HG03095 (cell line): Measurements from ENCODE around the gene VPS37D.

Experiments
- ATAC-seq: cut with Tn5 transposase; IDR thresholded peaks from one replicate; pipeline ENCODE4 v1.9.1; 2021; ENCODE audit warnings: moderate library complexity; ENCODE audit not compliant: unreplicated experiment

The VPS37D gene

DNA sequence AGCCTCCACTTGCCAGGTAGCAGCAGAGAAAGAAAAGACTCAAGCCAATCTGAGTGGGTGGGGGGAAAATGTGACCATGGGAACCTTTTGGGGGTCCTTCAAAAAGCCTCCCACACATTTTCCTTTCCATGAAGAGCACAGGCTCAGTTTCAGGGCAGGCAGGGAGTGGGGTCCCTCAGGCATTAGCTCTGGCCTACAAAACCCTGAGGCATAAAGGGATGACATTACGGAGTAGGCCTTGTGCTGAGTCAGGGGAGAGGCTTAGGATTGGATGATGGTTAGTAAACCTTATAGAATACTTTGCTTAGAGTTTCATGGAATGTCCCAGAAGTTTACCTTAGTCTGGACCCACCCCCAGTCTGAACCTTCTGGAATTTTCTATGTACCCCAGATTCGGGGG is 12.1 kb downstream of the VPS37D start:
- ATAC-seq, result no peak

DNA sequence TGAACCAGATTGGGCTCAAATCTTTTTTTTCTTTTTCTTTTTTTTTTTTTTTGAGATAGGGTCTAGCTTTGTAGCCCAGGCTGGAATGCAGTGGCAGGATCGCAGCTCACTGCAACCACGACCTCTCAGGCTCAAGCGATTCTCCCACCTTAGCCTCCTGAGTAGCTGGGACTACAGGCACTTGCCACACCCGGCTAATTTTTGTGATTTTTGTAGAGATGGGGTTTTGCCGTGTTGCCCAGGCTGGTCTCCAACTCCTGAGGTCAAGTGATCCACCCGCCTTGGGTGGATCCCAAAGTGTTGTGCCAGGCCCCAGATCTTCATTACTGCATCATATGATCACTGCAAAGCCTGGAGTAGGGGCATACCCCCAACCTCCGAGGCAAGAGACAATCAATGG is 12.9 kb downstream of the VPS37D start:
- no peak for ATAC-seq

DNA sequence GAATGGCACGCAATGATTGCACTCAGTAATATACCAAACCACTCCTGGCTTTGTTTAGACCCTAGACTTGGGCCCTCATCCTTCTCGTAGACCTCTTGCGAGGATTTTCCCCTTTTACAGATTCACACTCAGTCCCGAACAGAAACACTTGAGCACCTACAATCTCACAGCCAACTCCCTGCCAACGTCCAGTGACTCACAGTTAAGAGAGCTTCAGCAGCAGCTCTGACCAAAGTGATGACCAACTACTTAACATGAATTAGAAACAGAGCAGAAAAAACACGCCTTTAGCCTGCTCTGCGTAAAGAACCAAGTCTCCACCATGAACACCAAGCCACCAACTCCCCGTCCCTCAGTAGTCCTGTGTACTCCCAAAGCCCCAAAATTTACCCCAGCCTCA is 13.4 kb downstream of the VPS37D start:
- ATAC-seq, result no peak

DNA sequence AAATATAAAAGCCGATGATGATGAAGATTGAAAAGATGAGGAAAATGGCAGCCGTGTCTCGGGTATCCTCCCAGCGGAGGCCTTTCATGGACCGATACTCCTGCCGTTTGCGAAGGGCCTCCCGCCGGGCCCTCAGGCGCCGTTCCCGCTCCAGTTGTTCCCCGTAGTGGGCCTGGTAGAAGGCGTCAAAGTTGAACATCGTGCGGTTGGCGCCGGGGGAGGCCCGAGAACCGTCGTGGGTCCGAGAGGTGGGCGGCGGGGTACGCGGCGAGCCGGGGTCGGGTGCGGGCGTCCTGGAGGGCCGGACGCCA is 15.1 kb downstream of the VPS37D start:
- no peak for ATAC-seq

DNA sequence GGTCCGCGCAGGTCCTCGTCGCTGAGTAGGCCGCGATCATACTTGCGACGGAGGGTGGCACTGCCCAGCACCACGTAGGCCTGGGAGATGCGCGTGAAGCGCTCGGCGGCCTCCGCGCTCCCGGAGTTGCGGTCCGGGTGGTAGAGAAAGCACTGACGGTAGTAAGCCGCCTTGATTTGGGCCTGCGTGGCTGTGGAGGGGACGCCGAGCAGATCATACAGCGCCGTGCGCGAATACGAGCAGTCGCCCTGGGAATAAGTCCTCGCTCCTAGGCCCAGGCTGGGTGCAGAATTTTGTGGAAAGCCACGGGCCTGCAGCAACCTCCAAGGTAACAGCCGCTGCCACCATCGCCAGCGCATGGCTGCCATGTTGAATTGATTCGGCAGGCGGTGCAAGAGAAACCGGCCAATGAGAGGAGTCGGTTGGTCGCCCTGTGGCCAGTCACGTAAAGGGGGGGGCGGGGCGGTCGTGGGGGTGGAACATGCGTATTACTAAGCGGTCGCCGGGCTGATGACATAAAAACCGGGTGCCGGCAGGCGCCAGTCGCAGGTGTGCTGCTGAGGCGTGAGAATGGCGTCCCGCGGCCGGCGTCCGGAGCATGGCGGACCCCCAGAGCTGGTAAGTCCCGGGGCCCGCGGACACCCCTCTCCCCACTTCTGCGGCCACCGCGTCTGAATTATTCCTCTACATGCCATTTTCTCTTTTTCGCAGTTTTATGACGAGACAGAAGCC is 15.6 kb downstream of the VPS37D start, which contains the start of the genes BUD23 and DNAJC30:
Gene BUD23, plus strand, starts transcription at position 542 of the 732 bp plus-strand sequence. Its CDS starts 29 bp downstream, at position 571.
Gene DNAJC30, minus strand, starts transcription at position 398 of the 732 bp plus-strand sequence. Its CDS starts 30 bp downstream, at position 368.
- peak; percentile 88 for ATAC-seq

DNA sequence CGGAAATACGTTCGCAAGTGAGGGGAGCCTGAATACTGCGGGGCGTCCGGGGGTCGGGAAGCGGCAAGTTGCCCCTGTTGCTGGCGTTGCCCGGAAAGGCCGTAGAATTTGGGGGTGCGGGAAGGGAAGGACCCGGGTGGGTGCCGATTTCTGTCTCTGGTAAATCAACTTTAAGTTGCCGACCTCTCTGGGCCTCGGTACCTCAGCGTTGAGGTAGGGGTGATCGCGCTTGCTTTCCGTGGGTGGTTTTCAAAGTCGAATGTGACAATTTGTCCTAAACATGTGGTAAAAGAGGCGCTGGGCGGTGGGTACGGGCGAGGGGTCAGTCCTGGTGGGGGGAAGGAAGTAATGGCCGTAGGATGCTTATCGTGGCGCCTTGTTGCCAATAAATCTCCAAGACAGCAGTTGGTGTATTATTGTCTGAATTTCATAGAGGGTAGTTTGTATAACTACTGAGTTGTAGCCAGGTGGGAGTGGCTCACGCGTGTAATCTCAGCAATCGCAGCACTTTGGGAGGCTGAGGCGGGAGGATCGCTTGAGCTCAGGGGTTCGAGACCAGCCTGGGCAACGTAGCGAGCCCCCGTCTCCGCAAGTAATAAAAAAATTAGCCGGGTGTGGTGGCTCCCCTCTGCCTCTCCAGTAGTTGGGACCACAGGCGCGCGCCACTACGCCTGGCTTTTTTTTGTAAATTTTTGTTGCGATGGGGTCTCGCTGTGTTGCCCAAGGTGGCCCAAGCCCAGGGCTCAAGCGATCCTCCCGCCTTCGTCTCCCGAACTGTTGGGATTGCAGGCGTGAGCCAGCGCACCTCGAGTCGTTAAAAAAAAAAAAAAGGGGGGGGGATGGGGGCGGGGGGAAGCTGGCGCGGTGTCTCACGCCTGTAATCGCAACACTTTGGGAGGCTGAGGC is 16.4 kb downstream of the VPS37D start:
- peak; percentile 11 for ATAC-seq

DNA sequence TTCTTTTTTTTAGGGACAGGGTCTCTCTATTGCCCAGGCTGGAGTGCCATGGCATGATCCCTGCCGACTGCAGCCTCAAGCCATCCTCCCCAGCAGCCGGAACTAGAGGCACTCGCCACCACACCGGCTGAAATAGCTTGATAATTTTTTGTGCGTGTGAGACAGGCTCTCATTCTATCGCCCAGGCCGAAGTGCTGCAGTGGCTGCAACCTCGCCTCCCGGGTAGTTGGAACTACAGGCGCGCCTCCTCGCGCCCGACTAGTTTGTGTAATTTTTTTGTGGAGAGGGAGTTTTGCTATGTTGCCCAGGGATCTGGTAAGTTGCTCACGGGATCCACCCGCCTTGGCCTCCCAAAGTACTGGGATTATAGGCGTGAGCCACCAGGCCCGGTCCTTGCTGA is 17.7 kb downstream of the VPS37D start:
- ATAC-seq, result no peak

DNA sequence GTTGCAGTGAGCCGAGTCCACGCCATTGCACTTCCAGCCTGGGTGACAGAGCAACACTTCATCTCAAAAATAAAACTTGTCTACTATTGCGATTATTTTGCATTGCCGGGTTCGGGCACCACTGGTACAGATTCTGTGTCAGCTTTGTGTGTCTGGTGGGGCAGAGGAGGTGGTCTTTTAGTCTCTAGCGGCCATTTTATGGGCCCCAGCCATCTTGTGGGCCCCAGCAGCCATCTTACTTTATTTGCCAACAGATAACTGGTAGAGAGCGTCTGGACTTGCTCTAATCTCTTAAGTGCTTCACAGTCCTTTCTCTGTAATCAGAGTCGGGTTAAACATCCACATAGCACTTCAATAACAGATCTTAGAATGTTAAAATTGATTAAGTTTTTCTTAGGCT is 20.7 kb downstream of the VPS37D start:
- ATAC-seq, result no peak

DNA sequence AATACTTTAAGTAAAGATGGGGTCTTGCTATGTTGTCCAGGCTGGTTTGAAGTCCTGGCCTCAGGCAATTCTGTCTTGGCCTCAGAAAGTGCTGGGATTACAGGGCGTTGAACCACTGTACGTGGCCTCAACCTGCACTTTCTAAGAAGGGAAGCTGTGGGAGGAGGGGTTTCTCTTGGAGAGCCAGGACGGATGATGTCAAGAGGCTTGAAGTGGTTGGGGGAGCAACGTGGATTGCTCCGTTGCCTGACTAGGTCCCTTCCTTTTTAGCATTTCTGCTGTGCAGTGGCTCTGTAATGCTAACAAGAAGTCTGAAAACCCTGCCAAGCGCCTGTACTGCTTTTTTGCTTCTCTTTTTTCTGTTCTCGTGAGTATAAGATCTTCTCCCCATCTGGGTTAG is 23.0 kb downstream of the VPS37D start:
- no peak for ATAC-seq

DNA sequence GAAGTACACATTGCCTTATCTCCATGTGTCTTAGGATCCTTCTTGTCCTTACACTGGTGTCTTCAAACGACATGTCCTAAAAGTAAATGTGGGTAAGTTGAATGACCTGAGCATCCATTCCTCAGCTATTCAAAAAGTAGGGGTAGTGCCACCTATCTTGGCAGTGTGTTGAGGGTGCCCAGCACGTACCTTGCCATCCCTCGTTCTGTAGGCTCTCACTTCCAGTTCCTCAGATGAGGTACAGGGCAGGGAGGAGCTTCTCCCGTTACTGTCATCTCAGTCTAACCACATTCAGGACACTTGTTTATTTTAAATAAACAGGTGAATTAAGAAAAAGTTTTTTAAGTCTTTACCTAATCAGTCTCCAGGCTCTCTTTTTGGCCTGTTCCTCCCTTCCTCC is 28.7 kb downstream of the VPS37D start:
- no peak for ATAC-seq

DNA sequence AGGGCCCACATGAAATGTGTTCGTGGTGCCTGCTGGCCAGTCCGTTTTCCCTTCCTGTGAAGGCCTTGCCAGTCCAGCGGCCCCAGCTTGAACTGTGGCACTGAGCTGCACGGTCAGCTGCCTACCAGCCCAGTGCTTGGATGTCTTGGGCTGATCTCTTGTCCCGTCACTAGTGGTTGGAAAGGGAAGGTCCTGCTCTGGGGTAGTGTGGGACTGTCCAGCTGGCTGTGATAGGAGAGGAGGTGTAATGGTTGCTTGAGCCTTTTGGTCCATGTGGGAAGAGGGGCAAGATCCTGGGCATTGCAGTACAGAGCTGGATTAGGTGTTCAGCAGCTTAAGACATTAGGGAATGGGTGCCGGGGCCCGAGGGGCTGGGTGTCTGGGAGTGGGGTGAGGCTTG is 30.8 kb downstream of the VPS37D start:
- no peak for ATAC-seq

DNA sequence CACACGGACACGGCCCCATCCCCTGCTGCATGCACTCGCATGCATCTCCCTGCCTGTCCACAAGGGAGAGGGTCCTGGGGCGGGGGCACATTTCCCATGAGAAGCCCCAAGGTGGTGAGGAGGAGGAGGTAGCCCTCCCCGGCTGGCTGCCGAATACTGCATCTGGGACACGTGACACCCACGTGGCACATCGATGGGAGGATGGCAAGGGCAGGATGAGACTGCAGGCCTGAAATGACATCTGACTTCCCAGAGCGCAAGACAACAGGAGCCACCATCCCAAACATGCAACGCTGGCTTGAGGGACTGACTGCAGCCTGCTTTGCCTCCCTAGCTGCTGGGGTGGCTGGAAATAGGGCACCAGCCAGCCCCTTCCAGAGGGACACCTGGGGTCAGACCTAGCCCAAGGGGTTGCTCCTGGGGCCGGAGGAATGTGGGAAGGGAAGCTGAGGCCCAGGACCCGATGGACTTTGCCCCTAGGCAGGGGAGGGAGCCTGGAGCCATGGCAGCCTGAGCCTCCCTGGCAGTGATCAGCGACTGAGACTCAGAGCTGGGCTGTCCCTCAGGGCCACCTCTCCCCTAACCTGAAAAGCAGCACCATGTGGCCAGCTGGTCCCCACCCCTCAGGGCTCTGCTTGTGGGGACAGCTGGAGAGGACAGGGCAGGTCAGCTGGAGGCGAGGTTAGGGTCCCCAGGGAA is 31.9 kb downstream of the VPS37D start:
- no peak for ATAC-seq

DNA sequence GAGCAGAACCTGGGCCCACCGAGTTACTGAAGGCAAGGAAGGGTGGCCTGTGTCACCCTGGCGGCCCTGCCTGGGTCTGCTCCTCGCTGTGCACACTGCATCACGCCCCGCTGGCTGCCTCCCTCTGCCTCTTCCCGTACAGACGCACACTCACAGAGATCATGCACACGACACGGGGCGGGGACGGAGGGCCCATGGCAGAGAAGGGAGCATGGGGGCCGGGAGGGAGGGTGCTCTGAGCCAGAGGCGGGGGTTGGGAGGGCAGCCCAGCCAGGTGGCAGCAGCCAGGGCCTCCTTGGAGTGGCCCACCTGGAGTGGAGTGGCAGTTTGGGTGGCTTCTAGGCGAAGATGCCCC is 32.4 kb downstream of the VPS37D start:
- ATAC-seq, result no peak

DNA sequence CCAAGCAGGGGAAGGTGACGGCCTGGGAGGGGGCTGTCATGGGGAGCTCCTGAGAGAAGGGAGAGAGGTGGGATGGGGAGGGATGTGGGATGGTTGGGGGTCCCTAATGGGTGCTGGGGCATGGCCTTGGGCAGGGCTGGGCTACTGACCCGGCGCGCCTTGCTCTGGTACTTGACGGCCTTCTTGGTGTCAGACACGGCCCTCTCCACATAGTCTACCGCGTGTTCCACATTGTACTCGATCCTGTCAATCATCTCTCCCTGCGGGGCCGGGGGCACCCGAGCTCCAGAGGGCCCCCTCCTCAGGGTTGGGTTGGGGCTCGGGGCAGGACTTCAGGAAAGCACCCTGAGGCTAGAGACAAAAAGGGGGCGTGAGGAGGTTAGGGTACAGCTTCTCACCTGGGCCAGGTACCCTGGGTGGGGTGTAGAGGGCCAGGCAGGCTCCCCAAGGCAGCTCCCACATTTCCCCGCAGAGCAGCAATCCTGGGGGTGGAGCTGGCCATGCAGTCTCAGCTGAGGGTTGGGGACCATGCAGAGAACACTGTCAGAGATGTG is 33.0 kb downstream of the VPS37D start:
- no peak for ATAC-seq

DNA sequence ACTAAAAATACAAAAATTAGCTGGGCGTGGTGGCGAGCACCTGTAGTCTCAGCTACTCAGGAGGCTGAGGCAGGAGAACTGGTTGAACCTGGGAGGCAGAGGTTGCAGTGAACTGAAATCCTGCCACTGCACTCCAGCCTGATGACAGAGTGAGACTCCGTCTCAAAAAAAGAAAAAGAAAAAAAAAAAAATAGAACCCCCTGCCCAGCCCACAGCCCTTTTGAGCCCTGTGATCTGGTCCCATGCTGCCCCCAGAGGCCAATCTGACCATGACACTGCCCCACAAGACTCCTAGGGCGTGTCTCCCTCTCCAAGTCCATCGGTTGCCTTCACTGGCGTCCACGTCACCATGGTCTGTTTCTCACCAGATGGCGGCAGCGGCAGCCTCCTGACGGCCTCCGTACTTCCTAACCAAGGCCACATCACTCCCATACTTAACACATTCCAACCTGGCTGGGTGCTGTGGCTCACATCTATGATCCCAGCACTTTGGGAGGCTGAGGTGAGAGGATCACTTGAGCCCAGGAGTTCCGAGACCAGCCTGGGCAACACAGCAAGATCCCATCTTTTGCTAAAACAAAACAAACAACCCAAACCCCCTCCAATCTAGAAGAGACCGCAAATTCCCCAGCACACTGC is 33.8 kb downstream of the VPS37D start:
- ATAC-seq, result no peak

DNA sequence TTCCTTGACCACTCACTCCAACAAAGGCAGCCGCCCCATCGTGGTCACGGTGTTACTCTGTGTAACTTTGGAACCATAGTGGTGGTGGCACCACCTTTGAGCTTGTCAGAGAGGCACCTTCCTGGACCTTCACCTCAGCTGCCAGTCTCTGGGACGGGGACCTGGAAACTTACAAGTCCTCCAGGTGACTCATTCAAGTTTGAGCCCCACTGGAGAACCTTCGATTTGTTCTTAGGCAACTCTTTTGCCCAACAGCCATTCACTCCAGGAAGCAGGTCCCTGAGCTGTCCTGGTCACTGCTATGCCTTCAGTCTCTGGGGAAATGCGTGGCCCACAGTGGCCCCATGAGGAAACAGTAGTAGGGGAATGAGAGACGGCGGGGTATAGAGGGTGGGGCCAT is 34.6 kb downstream of the VPS37D start:
- ATAC-seq, result no peak

DNA sequence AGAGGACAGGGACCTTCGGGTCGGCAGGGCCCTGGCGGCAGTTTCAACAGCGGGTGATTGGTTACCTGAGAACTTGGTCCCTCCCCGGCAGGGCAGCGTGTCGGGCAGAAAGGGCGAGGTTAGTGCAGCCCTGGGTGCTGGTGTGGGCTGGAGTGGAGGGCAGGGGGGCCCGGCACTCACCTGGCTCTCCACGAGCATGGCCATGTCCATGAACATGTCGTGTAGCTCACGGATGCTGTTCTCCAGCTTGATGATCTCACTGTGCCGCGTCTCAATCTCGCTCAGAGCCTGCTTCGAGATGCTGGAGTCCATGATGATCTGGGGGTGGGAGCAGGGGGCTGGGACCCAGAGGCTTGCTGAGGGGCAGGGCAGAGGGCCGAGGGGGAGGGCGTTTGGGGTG is 35.0 kb downstream of the VPS37D start:
- no peak for ATAC-seq

DNA sequence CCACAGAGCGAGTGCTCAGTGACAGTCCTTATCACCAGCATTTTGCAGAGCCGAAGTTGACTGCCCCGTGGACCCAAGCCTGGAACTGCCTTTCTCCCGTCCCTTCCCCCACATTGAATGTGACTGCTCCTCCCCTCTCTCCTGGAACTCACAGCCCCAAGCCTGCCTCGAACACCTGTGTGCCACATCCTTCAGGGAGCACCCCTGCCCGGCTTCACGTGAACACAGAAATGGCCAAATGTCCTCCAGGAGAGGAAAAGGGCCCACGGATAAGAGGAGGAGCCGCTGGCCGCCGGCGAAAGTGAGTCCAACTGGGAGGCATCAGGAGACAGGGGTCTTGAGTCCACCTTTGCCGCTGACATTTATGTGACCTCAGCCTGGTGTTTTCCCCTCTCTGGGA is 35.6 kb downstream of the VPS37D start:
- ATAC-seq, result no peak

DNA sequence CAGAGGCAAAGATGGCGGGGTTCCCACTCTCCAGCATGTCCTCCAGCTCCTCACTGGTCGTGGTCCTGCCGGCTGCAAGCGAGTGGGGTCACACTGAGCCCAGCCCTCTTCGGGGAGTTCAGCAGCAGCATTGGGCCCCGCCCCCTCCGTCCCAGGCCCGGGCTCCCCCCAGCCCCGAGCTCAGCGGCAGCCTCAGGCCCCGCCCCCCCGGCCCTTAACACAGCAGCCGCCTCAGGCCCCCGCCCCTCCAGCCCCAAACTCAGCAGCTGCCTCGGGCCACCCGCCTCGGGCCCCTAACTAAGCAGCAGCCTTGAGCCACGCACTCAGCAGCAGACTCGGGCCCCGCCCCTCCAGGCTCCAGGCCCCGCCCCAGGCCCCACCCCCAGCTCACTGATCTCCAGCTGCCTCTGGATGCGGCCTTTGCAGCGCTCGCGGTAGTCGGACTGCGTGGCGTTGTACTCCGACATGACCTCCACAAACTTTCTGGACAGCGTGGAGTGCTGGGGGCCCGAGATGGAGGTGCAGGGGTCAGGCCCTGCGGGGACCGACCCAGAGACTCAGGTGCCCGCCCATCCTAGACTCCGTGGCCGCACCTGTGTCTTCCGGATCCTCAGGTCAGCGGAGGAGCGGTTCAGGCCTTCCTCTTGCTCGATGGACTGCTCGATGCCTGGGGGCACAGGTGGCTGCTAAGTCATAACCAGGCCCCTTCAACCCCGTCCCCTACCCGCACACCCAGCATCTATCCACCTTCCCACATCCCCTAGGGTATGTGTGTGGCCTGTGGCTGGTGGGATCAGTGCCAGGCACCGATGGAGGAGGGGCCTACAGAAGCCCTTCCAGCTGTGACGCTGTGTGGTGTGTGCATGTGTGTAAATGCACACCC is 36.4 kb downstream of the VPS37D start:
- no peak for ATAC-seq
